ENCODE results near the gene FBXO11. TPM values are rescaled to one million over a fixed set of nuclear protein-coding genes. Genes with fewer than 3 reads are reported as not detected.
A peak's percentile ranks its signal among the peaks of the same experiment; 100 is the strongest.

FBXO11 gene
- total and polyA plus RNA-seq, 11 donors: 19.7 to 52.4 (median 33.2) TPM

DNA sequence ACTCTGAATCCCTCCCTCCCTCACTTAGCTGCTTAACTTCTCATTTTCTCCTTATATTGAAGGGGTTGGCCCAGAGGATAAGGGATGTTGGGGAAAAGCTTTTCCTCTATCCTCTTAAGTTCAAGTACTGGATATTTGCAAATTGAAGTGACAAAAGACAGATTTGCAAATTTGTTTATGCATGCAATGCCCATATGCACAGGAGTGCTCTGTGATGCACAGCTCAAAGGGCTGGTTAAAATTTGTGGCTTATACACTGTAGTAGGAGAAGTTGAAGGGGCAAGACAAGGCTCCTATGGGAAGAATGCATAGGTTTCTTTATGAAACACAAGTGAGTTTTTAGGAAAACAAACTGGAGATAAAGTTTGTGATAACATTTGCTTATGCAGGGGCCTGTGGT lies 131.7 kb downstream of the FBXO11 start:
- H3K4me3 ChIP-seq: no peak overlapping the region
- peaks cover 0 to 7% (median 0%) of the 10 kb centered on the region in 12 donors for H3K9me3 ChIP-seq
- H3K27ac ChIP-seq: no peak overlapping the region
- no peaks in the 10 kb centered on the region for H3K36me3 ChIP-seq
- DNase-seq (no peak), ATAC-seq (no peak)
- no peaks in the 10 kb centered on the region for H3K27me3 ChIP-seq
- H3K4me1 ChIP-seq: no peaks in the 10 kb centered on the region
- no peak for TF ChIP-seq POLR2A (IDR thresholded peaks at IDR 0.05)
- no peak for TF ChIP-seq CTCF (IDR thresholded peaks at IDR 0.05)
- intact Hi-C loops (cut with DNase I): loop anchor here in 1 of 10 donors (10.0 kb wide), 1 partner anchor 320 kb away; no protein-coding TSS in a partner anchor

- H3K4me3 ChIP-seq: no peak overlapping the region
- peaks cover 0 to 7% (median 0%) of the 10 kb centered on the region in 12 donors for H3K4me1 ChIP-seq
- TF ChIP-seq CTCF (IDR thresholded peaks at IDR 0.05) (no peak), POLR2A (IDR thresholded peaks at IDR 0.05) (no peak)
- 96 to 100% (median 97%) methylated on average over 2 of the region's 2 CpGs for WGBS, 4 donors
- no peak for ATAC-seq
- H3K9me3 ChIP-seq: peaks cover 0 to 7% (median 0%) of the 10 kb centered on the region in 12 donors
- no peaks in the 10 kb centered on the region for H3K27me3 ChIP-seq
- intact Hi-C loops (cut with DNase I): loop anchor here in 1 of 10 donors (10.0 kb wide), 1 partner anchor 322 kb away; no protein-coding TSS in a partner anchor
- no peaks in the 10 kb centered on the region for H3K36me3 ChIP-seq
- no peak for DNase-seq
- no peak overlapping the region for H3K27ac ChIP-seq
Measured at GRCh38 chr2:47772343-47772742, 134.0 kb downstream of the FBXO11 start.

DNA sequence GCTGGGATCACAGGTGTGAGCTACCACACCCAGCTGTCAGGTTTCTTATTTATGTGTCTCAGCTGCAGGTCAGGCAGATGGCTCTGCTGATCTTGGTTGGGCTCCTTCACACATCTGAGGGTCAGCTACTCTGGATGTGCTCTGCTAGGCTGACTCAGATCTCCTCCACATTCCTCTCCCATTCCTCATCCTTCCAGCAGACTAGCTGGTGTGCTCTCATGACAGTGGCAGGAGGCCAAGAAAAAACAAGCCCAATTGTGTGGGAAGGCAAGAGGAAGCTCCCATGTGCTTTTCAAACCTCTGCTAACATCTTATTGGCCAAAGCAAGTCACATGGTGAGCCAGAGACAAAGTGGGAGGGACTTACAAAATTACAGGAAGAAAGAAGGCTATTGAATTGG lies 135.1 kb downstream of the FBXO11 start:
- H3K27me3 ChIP-seq: no peaks in the 10 kb centered on the region
- no peak for DNase-seq
- no peaks in the 10 kb centered on the region for H3K36me3 ChIP-seq
- peaks cover 0 to 7% (median 0%) of the 10 kb centered on the region in 12 donors for H3K4me1 ChIP-seq
- H3K27ac ChIP-seq: no peak overlapping the region
- no peak for TF ChIP-seq POLR2A (IDR thresholded peaks at IDR 0.05)
- H3K4me3 ChIP-seq: no peak overlapping the region
- peaks cover 0 to 7% (median 0%) of the 10 kb centered on the region in 12 donors for H3K9me3 ChIP-seq
- intact Hi-C loops (cut with DNase I): loop anchor here in 1 of 10 donors (10.0 kb wide), 1 partner anchor 324 kb away; no protein-coding TSS in a partner anchor
- ATAC-seq: peak in 1 of 4 donors; percentile 45

DNA sequence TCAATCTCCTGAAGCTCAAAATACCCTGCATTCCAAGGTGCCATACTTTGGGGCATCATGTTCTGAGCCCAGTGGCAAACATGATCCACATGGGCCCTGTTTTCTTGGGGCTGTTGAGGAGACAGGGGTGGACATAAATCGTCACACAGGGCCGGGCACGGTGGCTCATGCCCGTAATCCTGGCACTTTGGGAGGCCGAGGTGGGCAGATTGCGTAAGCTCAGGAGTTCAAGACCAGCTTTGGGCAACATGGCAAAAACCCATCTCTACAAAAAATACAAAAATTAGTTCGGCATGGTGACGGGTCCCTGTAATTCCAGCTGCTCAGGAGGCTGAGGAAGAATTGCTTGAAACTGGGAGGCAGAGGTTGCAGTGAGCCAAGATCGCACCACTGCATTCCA lies 137.0 kb downstream of the FBXO11 start:
- no peak for DNase-seq
- peaks cover 0 to 7% (median 0%) of the 10 kb centered on the region in 12 donors for H3K9me3 ChIP-seq
- H3K4me3 ChIP-seq: no peak overlapping the region
- H3K36me3 ChIP-seq: no peaks in the 10 kb centered on the region
- intact Hi-C loops (cut with DNase I): loop anchor here (2.0 to 10.0 kb wide), 9 partner anchors 245 to 435 kb away; no protein-coding TSS in a partner anchor
- TF ChIP-seq POLR2A (IDR thresholded peaks at IDR 0.05) (no peak), CTCF (IDR thresholded peaks at IDR 0.05) (no peak)
- H3K4me1 ChIP-seq: peaks cover 0 to 7% (median 0%) of the 10 kb centered on the region in 12 donors
- 92 to 98% (median 96%) methylated on average over 9 of the region's 9 CpGs for WGBS, 4 donors
- H3K27me3 ChIP-seq: no peaks in the 10 kb centered on the region
- no peak for ATAC-seq
- H3K27ac ChIP-seq: no peak overlapping the region

Measured in heart left ventricle (tissue), 16 donors.